Measurements from ENCODE around the gene AQP2. TPM values are rescaled to one million over a fixed set of nuclear protein-coding genes. Genes with fewer than 3 reads are reported as not detected.
"Not testable (repeated sequence)": the region's sequence is repeated elsewhere in the genome, so short reads cannot be mapped to it uniquely, and the experiment has no call there.

The AQP2 gene
- total RNA-seq, 6 experiments from 2014 or later: not detected

- no peak for DNase-seq
- TF ChIP-seq CTCF (IDR thresholded peaks at IDR 0.05): no peak
- Mint-ChIP-seq H3K9me3 (no peaks in the 10 kb centered on the region), H3K36me3 (ENCODE audit: low read depth) (peaks cover 17% of the 10 kb centered on the region), H3K4me3 (no peak overlapping the region), H3K27ac (no peak overlapping the region), H3K4me1 (ENCODE audit: low read depth) (peaks cover 37% of the 10 kb centered on the region), H3K27me3 (ENCODE audit: insufficient read depth) (no peaks in the 10 kb centered on the region)
These were observed 37.2 kb downstream of the AQP2 start for GRCh38 chr12:49987625-49988303.

- not testable (repeated sequence) for H3K27me3 Mint-ChIP-seq (ENCODE audit: insufficient read depth); H3K9me3 Mint-ChIP-seq; H3K27ac Mint-ChIP-seq; DNase-seq; H3K4me3 Mint-ChIP-seq
- peaks cover 22% of the 10 kb centered on the region for H3K4me1 Mint-ChIP-seq (ENCODE audit: low read depth)
- H3K36me3 Mint-ChIP-seq (ENCODE audit: low read depth): peaks cover 28% of the 10 kb centered on the region
These were observed 38.9 kb downstream of the AQP2 start for GRCh38 chr12:49989400-49989799.

- H3K36me3 Mint-ChIP-seq (ENCODE audit: low read depth): peaks cover 35% of the 10 kb centered on the region
- TF ChIP-seq CTCF (IDR thresholded peaks at IDR 0.05): no peak
- no peaks in the 10 kb centered on the region for H3K9me3 Mint-ChIP-seq
- DNase-seq: no peak
- H3K4me1 Mint-ChIP-seq (ENCODE audit: low read depth): peaks cover 13% of the 10 kb centered on the region
- H3K27ac Mint-ChIP-seq: no peak overlapping the region
- no peaks in the 10 kb centered on the region; the same call in 1 of the 2 replicates for H3K27me3 Mint-ChIP-seq (ENCODE audit: insufficient read depth)
- no peak overlapping the region for H3K4me3 Mint-ChIP-seq
These were observed 39.7 kb downstream of the AQP2 start for GRCh38 chr12:49990273-49990672.

GRCh38 chr12:49998453-49998852 is 47.9 kb downstream of the AQP2 start:
- no peak for DNase-seq
- H3K4me3 Mint-ChIP-seq: no peak overlapping the region
- no peaks in the 10 kb centered on the region; the same call in none of the 2 replicates for H3K27me3 Mint-ChIP-seq (ENCODE audit: insufficient read depth)
- H3K36me3 Mint-ChIP-seq (ENCODE audit: low read depth): peaks cover 37% of the 10 kb centered on the region
- no peak for TF ChIP-seq CTCF (IDR thresholded peaks at IDR 0.05)
- H3K9me3 Mint-ChIP-seq: no peaks in the 10 kb centered on the region
- H3K4me1 Mint-ChIP-seq (ENCODE audit: low read depth): peaks cover 6% of the 10 kb centered on the region; the same call in 1 of the 2 replicates
- no peak overlapping the region for H3K27ac Mint-ChIP-seq

GRCh38 chr12:50003595-50003994 is 53.1 kb downstream of the AQP2 start:
- DNase-seq: peak; percentile 22
- TF ChIP-seq CTCF (IDR thresholded peaks at IDR 0.05): no peak
- Mint-ChIP-seq H3K9me3 (no peaks in the 10 kb centered on the region), H3K27me3 (ENCODE audit: insufficient read depth) (no peaks in the 10 kb centered on the region), H3K36me3 (ENCODE audit: low read depth) (peaks cover 15% of the 10 kb centered on the region), H3K27ac (peak overlapping the region; percentile 25; the same call in 1 of the 2 replicates), H3K4me3 (no peak overlapping the region), H3K4me1 (ENCODE audit: low read depth) (peaks cover 42% of the 10 kb centered on the region)

- TF ChIP-seq CTCF (IDR thresholded peaks at IDR 0.05): no peak
- H3K4me1 Mint-ChIP-seq (ENCODE audit: low read depth): peaks cover 47% of the 10 kb centered on the region
- no peak overlapping the region for H3K4me3 Mint-ChIP-seq
- H3K9me3 Mint-ChIP-seq: no peaks in the 10 kb centered on the region
- H3K27ac Mint-ChIP-seq: no peak overlapping the region
- no peak for DNase-seq
- peaks cover 11% of the 10 kb centered on the region for H3K36me3 Mint-ChIP-seq (ENCODE audit: low read depth)
- H3K27me3 Mint-ChIP-seq (ENCODE audit: insufficient read depth): no peaks in the 10 kb centered on the region
These were observed 54.2 kb downstream of the AQP2 start for GRCh38 chr12:50004696-50005095.
